Kidney epithelial cell (primary cell): ENCODE measurements around the gene CMSS1. TPM values are rescaled to one million over a fixed set of nuclear protein-coding genes. Genes with fewer than 3 reads are reported as not detected.

Source experiments
- DNase-seq: peaks from one replicate; pipeline ENCODE4 v3.0.0-alpha.2; 2010; ENCODE audit warnings: low read depth
- H3K27me3 ChIP-seq: 2 replicates; pipeline ENCODE4 v1.6.0; 2011; ENCODE audit warnings: low read length; ENCODE audit not compliant: control insufficient read depth, insufficient read depth
- H3K36me3 ChIP-seq: 2 replicates; pipeline ENCODE4 v1.5.1; 2011; ENCODE audit warnings: low read length; ENCODE audit not compliant: control insufficient read depth, insufficient read depth
- H3K4me3 ChIP-seq: 2 replicates; pipeline ENCODE4 v1.5.1; 2011; ENCODE audit warnings: low read depth, mild to moderate bottlenecking, control low read depth, low read length
- CTCF ChIP-seq: IDR thresholded peaks from 2 replicates; pipeline ENCODE4 v1.5.1; 2011; ENCODE audit warnings: mild to moderate bottlenecking, moderate library complexity, low read length, control low read depth, inconsistent platforms; ENCODE audit not compliant: insufficient read depth, poor library complexity, severe bottlenecking
- total RNA-seq: library from RNA; depleted of rRNA; stranded (reverse); fragments of >200 nt; gene quantifications from 2 replicates; pipeline ENCODE4 v1.2.3, GENCODE V29; 2015

CMSS1 gene
- total RNA-seq, 1 donor from 2014 or later: 36.9 TPM

DNA sequence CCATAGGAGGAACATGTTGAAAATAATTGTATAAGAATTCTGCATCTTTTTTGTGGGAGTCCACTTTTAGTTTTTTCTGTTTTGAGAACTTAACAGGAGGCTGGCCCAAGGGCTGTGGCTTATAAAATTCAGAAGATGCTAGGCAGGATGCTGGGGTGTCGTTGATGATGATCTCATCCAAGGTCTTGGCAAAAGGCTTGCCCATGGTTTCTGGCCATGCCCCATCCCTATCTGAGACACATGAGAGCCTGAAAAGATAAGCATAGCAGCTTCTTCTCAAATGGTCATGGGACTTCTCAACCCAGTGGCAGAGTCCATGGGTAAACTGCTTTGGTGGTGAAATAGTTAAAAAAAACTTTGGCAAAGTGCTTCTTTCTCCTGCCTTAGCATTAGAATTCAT lies 35.2 kb downstream of the CMSS1 start:
- TF ChIP-seq CTCF: no peak
- Histone ChIP-seq H3K36me3 (no peaks in the 10 kb centered on the region), H3K4me3 (no peak overlapping the region), H3K27me3 (no peaks in the 10 kb centered on the region)
- no peak for DNase-seq

- TF ChIP-seq CTCF: no peak
- no peak for DNase-seq
- H3K36me3 ChIP-seq: peaks cover 3% of the 10 kb centered on the region
These were observed 37.2 kb downstream of the CMSS1 start for GRCh38 chr3:99854756-99855298.

DNA sequence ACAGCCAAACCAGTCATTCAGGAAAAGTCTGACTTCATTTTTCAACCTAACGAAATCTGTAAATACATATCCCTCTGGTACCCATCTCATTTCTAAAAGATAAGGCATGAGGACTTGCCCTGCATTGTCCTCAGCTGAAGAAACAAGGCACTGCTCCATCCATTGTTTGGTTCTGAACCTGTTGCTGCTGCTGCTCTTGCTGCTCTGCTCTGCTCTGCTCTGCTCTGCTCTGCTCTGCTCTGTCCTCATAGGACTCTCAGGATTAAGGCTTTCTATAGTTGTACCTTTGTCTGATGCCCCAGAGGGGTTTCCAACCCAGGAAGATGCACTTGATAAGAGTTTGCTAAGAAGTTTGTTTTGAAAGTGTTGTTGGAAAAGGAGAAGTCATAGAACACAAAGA lies 38.2 kb downstream of the CMSS1 start:
- no peak for DNase-seq
- TF ChIP-seq CTCF: no peak
- Histone ChIP-seq H3K36me3 (peaks cover 3% of the 10 kb centered on the region), H3K4me3 (no peak overlapping the region), H3K27me3 (no peaks in the 10 kb centered on the region)

More at GRCh38 chr3:99854756-99855298, 37.2 kb downstream of the CMSS1 start:
- Histone ChIP-seq H3K4me3 (no peak overlapping the region), H3K27me3 (no peaks in the 10 kb centered on the region)

GRCh38 chr3:99856437-99857220 lies 39.0 kb downstream of the CMSS1 start:
- no peak for DNase-seq
- H3K36me3 ChIP-seq: peaks cover 5% of the 10 kb centered on the region
- H3K4me3 ChIP-seq: no peak overlapping the region
- no peaks in the 10 kb centered on the region for H3K27me3 ChIP-seq
- no peak for TF ChIP-seq CTCF

DNA sequence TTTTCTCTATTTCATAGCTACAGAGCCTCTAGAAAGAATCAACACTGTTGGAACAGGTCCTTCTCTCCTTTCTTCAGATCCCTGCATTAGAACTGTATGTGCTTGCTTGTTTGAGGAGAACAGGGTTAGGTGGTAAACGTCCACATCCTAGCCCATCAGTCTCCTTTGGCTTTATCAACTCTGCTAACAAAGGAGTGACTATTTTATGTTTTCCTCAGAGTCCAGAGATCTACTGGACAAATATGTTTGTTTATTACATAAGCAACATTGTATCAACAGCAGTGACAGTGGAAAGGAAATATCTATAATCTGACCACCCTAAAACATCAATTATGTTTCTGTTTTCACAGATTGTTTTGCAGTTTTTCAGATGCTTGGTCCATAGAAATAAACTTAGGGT lies 39.6 kb downstream of the CMSS1 start:
- no peak overlapping the region for H3K4me3 ChIP-seq
- no peaks in the 10 kb centered on the region for H3K27me3 ChIP-seq
- peaks cover 5% of the 10 kb centered on the region for H3K36me3 ChIP-seq
- no peak for TF ChIP-seq CTCF
- no peak for DNase-seq
